GM18951 (cell line): Measurements from ENCODE around the gene SLC17A8.
"Not testable (repeated sequence)": the region's sequence is repeated elsewhere in the genome, so short reads cannot be mapped to it uniquely, and the experiment has no call there.

ENCODE experiments used
- POLR2A ChIP-seq: IDR thresholded peaks from 4 replicates; pipeline ENCODE4 v1.6.1; 2011; ENCODE audit warnings: mild to moderate bottlenecking; ENCODE audit not compliant: insufficient read length, insufficient read depth; ENCODE audit errors: extremely low read depth
- in situ Hi-C: fragments of 300-500 bp; cut with MboI; formaldehyde crosslinking; loops from one replicate; pipeline ENCODE4 v1.12.0; 2022; ENCODE audit warnings: low sequenced_read_pairs, mixed read lengths, inconsistent platforms; ENCODE audit not compliant: unreplicated experiment

SLC17A8 gene

GRCh38 chr12:100413001-100413400 lies 56.1 kb downstream of the SLC17A8 start:
- in situ Hi-C loops: no loop called here
- no peak for TF ChIP-seq POLR2A

GRCh38 chr12:100414739-100415138 lies 57.9 kb downstream of the SLC17A8 start:
- no peak for TF ChIP-seq POLR2A
- in situ Hi-C loops: no loop called here

- in situ Hi-C loops: no loop called here
- no peak for TF ChIP-seq POLR2A
These were observed 65.8 kb downstream of the SLC17A8 start for GRCh38 chr12:100422646-100423045.

- no peak for TF ChIP-seq POLR2A
- in situ Hi-C loops: no loop called here
These were observed 69.3 kb downstream of the SLC17A8 start for GRCh38 chr12:100426145-100426544.

GRCh38 chr12:100427078-100427477 lies 70.2 kb downstream of the SLC17A8 start:
- no peak for TF ChIP-seq POLR2A
- in situ Hi-C loops: no loop called here

DNA sequence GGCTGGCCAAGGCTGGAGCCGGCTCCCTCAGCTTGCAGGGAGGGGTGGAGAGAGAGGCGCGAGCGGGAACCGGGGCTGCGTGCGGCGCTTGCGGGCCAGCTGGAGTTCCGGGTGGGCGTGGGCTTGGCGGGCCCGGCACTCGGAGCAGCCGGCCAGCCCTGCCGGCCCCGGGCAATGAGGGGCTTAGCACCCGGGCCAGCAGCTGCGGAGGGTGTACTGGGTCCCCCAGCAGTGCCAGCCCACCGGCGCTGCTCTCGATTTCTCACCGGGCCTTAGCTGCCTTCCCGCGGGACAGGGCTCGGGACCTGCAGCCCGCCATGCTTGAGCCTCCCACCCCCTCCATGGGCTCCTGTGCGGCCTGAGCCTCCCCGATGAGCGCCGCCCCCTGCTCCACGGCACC lies 73.4 kb downstream of the SLC17A8 start:
- in situ Hi-C loops: not testable (repeated sequence)

- in situ Hi-C loops: no loop called here
- TF ChIP-seq POLR2A: no peak
These were observed 76.8 kb downstream of the SLC17A8 start for GRCh38 chr12:100433701-100434100.

GRCh38 chr12:100434177-100434576 lies 77.3 kb downstream of the SLC17A8 start:
- TF ChIP-seq POLR2A: no peak
- in situ Hi-C loops: no loop called here

DNA sequence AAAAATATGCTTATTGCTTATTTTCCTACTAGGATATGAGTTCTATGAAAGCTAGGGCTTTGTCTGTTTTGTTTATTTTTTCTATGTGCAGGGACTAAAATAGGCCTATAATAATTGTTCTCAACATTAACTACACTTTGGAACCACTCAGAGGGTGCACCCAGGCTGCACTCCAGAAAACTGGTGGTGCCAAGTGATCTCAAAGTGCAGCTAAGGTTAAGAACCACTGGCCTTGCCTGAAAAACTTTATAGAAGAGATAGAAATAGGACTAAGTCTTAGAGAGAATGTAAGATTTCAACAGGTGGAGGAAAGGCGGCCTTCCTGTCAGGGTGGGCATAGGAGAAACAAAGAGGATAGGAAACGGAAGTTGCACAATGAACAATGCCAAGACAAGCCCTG lies 79.1 kb downstream of the SLC17A8 start:
- in situ Hi-C loops: no loop called here
- TF ChIP-seq POLR2A: no peak

- in situ Hi-C loops: no loop called here
- no peak for TF ChIP-seq POLR2A
These were observed 80.4 kb downstream of the SLC17A8 start for GRCh38 chr12:100437038-100437841.

- in situ Hi-C loops: no loop called here
- no peak for TF ChIP-seq POLR2A
These were observed 82.9 kb downstream of the SLC17A8 start for GRCh38 chr12:100439797-100440196.

DNA sequence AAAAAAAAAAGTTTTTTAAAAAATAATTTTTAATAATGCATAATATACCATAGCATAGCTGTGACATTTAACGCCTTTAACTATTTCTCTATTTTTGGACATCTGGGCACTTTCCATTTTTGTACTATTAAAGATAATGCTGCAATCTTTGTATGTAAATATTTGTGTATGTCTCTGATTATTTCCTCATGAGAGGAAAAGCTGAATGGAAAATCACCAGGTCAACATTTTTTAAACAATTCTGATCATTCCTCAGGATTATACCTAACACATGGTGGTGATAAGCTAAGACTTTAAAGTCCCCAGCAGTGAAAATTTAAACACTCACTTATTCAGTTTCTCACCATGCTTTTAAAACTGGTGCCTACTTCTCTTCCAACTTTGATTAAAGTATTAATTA lies 85.5 kb downstream of the SLC17A8 start:
- TF ChIP-seq POLR2A: no peak
- in situ Hi-C loops: no loop called here

GRCh38 chr12:100443434-100443833 lies 86.6 kb downstream of the SLC17A8 start:
- in situ Hi-C loops: no loop called here
- no peak for TF ChIP-seq POLR2A

DNA sequence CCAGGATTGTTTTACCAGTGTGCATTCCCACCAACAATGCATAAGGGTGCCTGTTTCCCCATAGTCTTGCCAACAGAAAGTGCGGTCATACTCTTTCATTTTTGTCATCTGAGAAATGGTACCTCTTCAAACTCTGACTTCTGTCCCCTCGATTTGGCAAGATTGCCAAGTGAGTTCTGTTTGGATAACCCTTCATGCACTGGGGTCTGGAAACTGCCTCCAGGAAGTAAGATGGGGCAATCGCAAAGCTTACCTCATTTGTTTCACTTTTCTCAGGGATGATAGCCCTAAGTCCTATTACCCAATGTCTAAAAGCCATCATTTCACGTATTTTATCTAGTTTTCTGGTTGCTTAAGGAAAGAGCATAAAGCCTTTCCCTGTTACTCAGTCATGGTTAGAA lies 88.2 kb downstream of the SLC17A8 start:
- no peak for TF ChIP-seq POLR2A
- in situ Hi-C loops: no loop called here

DNA sequence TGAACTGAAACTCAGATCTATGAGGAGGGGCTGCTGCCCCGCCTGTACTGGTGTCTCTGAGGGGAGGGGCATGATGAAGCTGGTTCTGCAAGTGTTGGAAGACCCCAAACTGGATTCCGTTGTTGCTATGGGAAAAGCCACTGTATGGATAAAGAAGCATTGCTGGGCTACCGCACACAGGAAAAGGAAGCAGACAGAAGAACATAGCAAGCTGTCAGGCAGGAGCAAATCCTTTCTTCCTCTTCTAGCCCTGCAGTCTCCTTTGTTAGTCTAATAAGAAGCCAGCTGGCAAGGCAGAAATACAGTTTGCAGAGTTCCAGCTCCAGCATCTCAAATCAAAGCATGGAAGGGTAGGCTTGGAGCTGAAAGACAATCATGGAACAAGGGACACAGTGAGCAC lies 90.5 kb downstream of the SLC17A8 start:
- in situ Hi-C loops: no loop called here

More for the DNA sequence above, 90.5 kb downstream of the SLC17A8 start:
- no peak for TF ChIP-seq POLR2A
